NCI-H2196 treated with DMSO at 0.1 percent for 48 hours (cell line): ENCODE results near the gene CYP8B1.
"Not testable (repeated sequence)": the region's sequence is repeated elsewhere in the genome, so short reads cannot be mapped to it uniquely, and the experiment has no call there.

ENCODE experiments used
- DNase-seq: peaks from one replicate; lab custom pipeline; 2025; ENCODE audit not compliant: unreplicated experiment; lab: John Stamatoyannopoulos, UW

CYP8B1 gene

GRCh38 chr3:42886294-42886822 lies 10.7 kb upstream of the CYP8B1 start:
- DNase-seq, result no peak

GRCh38 chr3:42884324-42884723 lies 8.6 kb upstream of the CYP8B1 start:
- no peak for DNase-seq

GRCh38 chr3:42883251-42883930 lies 7.7 kb upstream of the CYP8B1 start:
- not testable (repeated sequence) for DNase-seq

GRCh38 chr3:42880601-42881451 lies 5.1 kb upstream of the CYP8B1 start:
- peak; percentile 22 for DNase-seq

GRCh38 chr3:42880183-42880582 lies 4.5 kb upstream of the CYP8B1 start:
- no peak for DNase-seq

- DNase-seq, result no peak
These were observed 2.2 kb upstream of the CYP8B1 start for GRCh38 chr3:42877881-42878280.

- no peak for DNase-seq
These were observed 1.5 kb upstream of the CYP8B1 start for GRCh38 chr3:42876940-42877720.

- no peak for DNase-seq
These were observed 722 bp upstream of the CYP8B1 start for GRCh38 chr3:42876401-42876800.

GRCh38 chr3:42874749-42875148 lies 930 bp downstream of the CYP8B1 start:
- no peak for DNase-seq

- no peak for DNase-seq
These were observed 2.3 kb downstream of the CYP8B1 start for GRCh38 chr3:42873221-42873982.

GRCh38 chr3:42872718-42873117 lies 3.0 kb downstream of the CYP8B1 start:
- no peak for DNase-seq

- no peak for DNase-seq
These were observed 4.0 kb downstream of the CYP8B1 start for GRCh38 chr3:42871592-42872196.

GRCh38 chr3:42868841-42869240 lies 6.8 kb downstream of the CYP8B1 start:
- DNase-seq, result no peak

- no peak for DNase-seq
These were observed 8.5 kb downstream of the CYP8B1 start for GRCh38 chr3:42867138-42867537.

GRCh38 chr3:42865256-42865655 lies 10.4 kb downstream of the CYP8B1 start:
- DNase-seq, result no peak

- DNase-seq, result no peak
These were observed 11.2 kb downstream of the CYP8B1 start for GRCh38 chr3:42864321-42864950.

- DNase-seq, result no peak
These were observed 19.1 kb downstream of the CYP8B1 start for GRCh38 chr3:42856544-42856943.

- no peak for DNase-seq
These were observed 19.9 kb downstream of the CYP8B1 start for GRCh38 chr3:42855547-42856380.

- no peak for DNase-seq
These were observed 20.5 kb downstream of the CYP8B1 start for GRCh38 chr3:42855219-42855546.
